ENCODE measurements around the gene SERP2.

SERP2 gene

GRCh38 chr13:44413095-44413494 is 39.5 kb downstream of the SERP2 start:
- DNase-seq, result no peak

GRCh38 chr13:44414716-44415115 is 41.1 kb downstream of the SERP2 start:
- no peak for DNase-seq

GRCh38 chr13:44415815-44416214 is 42.2 kb downstream of the SERP2 start:
- DNase-seq, result no peak

- no peak for DNase-seq
These were observed 42.7 kb downstream of the SERP2 start for GRCh38 chr13:44416301-44416700.

- DNase-seq, result no peak
These were observed 43.1 kb downstream of the SERP2 start for GRCh38 chr13:44416744-44417143.

GRCh38 chr13:44417446-44417845 is 43.8 kb downstream of the SERP2 start:
- no peak for DNase-seq

GRCh38 chr13:44417876-44418275 is 44.3 kb downstream of the SERP2 start:
- DNase-seq, result no peak

GRCh38 chr13:44420376-44421220 is 47.0 kb downstream of the SERP2 start:
- no peak for DNase-seq

GRCh38 chr13:44421853-44422525 is 48.4 kb downstream of the SERP2 start:
- DNase-seq, result no peak

GRCh38 chr13:44422755-44423643 is 49.4 kb downstream of the SERP2 start:
- DNase-seq, result no peak

GRCh38 chr13:44423824-44424223 is 50.2 kb downstream of the SERP2 start:
- no peak for DNase-seq

GRCh38 chr13:44425041-44425814 is 51.6 kb downstream of the SERP2 start:
- DNase-seq, result no peak

- DNase-seq, result no peak
These were observed 52.1 kb downstream of the SERP2 start for GRCh38 chr13:44425815-44426078.

GRCh38 chr13:44426461-44426860 is 52.8 kb downstream of the SERP2 start:
- DNase-seq, result no peak

GRCh38 chr13:44429311-44429710 is 55.7 kb downstream of the SERP2 start:
- no peak for DNase-seq

- DNase-seq, result no peak
These were observed 57.5 kb downstream of the SERP2 start for GRCh38 chr13:44431150-44431549.

GRCh38 chr13:44432650-44433049 is 59.0 kb downstream of the SERP2 start:
- DNase-seq, result no peak

- DNase-seq, result no peak
These were observed 60.5 kb downstream of the SERP2 start for GRCh38 chr13:44433863-44434765.

- no peak for DNase-seq
These were observed 61.1 kb downstream of the SERP2 start for GRCh38 chr13:44434766-44435141.

- DNase-seq, result peak; percentile 85 to 89
These were observed 61.7 kb downstream of the SERP2 start for GRCh38 chr13:44435142-44435918.

All from stimulated activated CD4-positive, alpha-beta T cell treated with anti-CD3 and anti-CD28 coated beads, Interleukin-2, amount 100 ng/mL, for 24 hours (primary cell).